Measurements from ENCODE around the gene CHST11.

CHST11 gene

DNA sequence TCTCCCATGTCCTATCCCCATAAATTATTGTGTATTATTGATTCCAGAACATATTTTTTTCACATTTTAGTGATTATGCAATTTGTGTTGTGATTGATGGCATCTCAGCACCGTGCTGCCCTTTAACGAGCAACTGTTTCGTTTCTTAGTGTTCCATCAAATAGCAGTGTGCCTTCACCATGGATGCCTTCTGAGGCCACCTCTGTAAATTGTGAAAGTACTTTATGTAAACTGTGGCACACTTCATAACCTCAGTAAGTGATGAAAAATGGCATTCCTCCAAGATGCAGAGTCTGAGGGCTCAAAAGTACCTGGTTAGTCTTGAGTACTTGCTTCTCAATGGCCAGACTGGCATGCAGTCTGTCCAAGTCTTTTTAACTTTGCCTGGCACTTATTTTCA lies 8.2 kb downstream of the CHST11 start:
- no peak for DNase-seq (ENCODE audit: low spot score)
- TF ChIP-seq, protein P1, sequence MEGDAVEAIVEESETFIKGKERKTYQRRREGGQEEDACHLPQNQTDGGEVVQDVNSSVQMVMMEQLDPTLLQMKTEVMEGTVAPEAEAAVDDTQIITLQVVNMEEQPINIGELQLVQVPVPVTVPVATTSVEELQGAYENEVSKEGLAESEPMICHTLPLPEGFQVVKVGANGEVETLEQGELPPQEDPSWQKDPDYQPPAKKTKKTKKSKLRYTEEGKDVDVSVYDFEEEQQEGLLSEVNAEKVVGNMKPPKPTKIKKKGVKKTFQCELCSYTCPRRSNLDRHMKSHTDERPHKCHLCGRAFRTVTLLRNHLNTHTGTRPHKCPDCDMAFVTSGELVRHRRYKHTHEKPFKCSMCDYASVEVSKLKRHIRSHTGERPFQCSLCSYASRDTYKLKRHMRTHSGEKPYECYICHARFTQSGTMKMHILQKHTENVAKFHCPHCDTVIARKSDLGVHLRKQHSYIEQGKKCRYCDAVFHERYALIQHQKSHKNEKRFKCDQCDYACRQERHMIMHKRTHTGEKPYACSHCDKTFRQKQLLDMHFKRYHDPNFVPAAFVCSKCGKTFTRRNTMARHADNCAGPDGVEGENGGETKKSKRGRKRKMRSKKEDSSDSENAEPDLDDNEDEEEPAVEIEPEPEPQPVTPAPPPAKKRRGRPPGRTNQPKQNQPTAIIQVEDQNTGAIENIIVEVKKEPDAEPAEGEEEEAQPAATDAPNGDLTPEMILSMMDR (IDR thresholded peaks at IDR 0.05; ENCODE audit: borderline replicate concordance, control extremely low read depth, extremely low read depth, insufficient read depth, missing control alignments), result no peak
- in situ Hi-C loops (cut with MboI; ENCODE audit: low sequenced_read_pairs, unreplicated experiment), result no loop called here

DNA sequence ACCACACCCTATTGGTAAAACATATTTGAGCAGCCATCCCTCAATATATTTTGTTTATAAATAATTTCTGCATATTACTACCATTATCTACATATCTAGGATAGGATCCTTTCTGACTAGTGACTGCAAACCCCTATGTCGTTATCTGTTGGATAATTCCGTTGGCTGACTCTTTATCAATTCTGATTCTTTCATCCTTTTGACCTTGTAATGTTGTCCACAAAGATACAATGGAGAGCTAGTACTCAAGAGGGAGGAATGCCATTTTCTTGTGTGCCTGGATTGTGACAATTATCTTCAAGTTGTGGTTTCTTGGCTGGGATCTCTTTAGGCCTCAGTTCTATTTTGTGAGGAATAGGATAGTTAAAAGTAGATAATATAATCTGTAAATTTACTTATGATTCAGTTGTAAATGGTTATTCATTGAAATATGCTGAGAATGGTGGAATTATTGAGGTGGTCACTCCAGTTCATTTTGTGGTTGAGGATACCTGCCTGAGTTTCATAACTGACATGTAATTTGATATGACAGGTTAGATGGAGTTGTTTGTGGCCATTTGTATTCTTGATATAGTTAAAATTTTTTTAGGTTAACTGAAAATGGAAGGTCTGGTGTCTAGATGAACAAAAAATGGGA lies 10.1 kb downstream of the CHST11 start:
- DNase-seq (ENCODE audit: low spot score), result no peak
- in situ Hi-C loops (cut with MboI; ENCODE audit: low sequenced_read_pairs, unreplicated experiment), result no loop called here
- TF ChIP-seq, protein P1 (IDR thresholded peaks at IDR 0.05; ENCODE audit: borderline replicate concordance, control extremely low read depth, extremely low read depth, insufficient read depth, missing control alignments), result no peak

DNA sequence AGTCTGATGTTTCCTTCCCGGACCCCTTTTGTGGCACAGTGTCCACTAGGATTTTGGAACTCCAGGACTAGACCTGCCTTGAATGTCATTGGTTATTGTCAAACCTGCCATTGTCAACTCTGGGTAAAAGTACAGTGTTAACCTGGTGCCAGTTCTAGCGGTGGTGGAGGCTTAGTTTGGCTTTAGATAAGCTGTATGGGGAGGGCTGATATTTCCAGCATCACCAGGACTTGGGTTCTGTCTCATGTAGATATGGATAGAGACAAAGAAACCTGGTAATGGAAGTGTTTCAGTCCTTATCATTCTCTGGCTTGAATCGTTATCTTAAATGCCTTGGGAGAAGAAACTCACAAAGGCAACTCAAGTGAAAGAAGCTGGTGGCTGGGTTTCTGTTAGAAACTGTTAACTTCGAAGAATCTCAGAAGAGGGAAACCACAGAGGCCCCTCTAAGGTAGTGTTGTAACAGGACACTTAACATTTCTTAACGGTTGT lies 10.6 kb downstream of the CHST11 start:
- TF ChIP-seq, protein P1 (IDR thresholded peaks at IDR 0.05; ENCODE audit: borderline replicate concordance, control extremely low read depth, extremely low read depth, insufficient read depth, missing control alignments), result no peak
- DNase-seq (ENCODE audit: low spot score), result no peak
- in situ Hi-C loops (cut with MboI; ENCODE audit: low sequenced_read_pairs, unreplicated experiment), result no loop called here

DNA sequence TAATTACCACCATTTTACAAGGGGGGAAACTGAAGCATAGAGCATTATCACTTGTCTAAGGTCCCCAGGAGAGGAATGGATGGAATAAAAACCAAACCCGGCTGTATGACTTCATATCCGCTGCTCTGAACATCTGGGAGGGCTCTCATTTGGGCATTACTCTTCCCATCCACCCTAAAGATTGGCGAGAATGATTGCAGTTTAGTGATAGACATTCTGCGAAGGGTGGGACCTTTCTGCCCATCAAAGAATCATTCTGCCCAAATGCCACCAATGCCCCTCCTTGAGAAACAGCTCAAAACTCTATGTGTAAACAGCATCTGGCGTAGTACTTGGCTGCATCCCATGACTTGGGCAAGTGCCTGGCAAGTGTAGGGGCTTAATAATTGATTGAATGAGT lies 11.6 kb downstream of the CHST11 start:
- in situ Hi-C loops (cut with MboI; ENCODE audit: low sequenced_read_pairs, unreplicated experiment), result no loop called here
- TF ChIP-seq, protein P1 (IDR thresholded peaks at IDR 0.05; ENCODE audit: borderline replicate concordance, control extremely low read depth, extremely low read depth, insufficient read depth, missing control alignments), result no peak
- DNase-seq (ENCODE audit: low spot score), result no peak

DNA sequence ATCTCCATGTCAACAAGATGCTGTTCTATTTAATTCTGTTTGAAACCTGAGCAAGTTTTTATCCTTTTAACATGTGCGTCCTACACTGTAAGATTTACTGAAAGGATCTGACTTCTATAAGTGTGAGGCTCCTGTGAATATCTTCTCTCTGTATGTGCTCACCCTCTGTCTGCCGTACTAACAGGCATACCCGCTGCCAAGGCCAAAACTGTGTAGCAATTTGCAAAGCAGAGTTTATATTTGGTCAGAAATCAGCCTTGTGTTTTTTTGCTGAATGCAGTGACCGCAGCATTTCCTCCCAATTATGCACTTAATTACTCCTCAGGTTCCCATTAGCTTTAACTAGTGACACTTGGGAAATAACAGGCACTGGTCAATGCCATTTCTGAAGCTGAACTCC lies 12.3 kb downstream of the CHST11 start:
- in situ Hi-C loops (cut with MboI; ENCODE audit: low sequenced_read_pairs, unreplicated experiment), result no loop called here
- DNase-seq (ENCODE audit: low spot score), result no peak
- TF ChIP-seq, protein P1 (IDR thresholded peaks at IDR 0.05; ENCODE audit: borderline replicate concordance, control extremely low read depth, extremely low read depth, insufficient read depth, missing control alignments), result no peak

DNA sequence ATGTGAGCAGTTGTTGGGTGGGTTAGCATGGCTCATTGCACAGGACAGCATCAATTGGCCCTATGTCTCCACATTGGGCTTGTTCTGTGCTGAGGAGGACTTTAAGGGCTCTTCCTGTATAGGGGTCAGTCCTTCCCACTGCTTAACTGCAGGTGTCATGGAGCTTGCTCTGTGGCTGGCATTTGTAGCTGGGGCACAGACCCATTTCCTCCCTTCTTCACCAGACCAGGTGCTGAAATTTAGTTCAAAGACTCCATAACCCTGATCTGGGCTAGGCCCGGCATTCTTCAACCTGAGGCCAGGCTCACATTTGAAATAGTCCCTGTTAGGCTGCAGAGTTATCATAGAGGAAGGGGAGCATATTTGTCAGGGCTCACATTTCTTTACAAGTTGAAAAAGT lies 12.8 kb downstream of the CHST11 start:
- TF ChIP-seq, protein P1 (IDR thresholded peaks at IDR 0.05; ENCODE audit: borderline replicate concordance, control extremely low read depth, extremely low read depth, insufficient read depth, missing control alignments), result no peak
- DNase-seq (ENCODE audit: low spot score), result no peak
- in situ Hi-C loops (cut with MboI; ENCODE audit: low sequenced_read_pairs, unreplicated experiment), result no loop called here
